H54 (cell line): ENCODE data around the gene DLG3.

Experiments used
- DNase-seq: peaks from one replicate; pipeline ENCODE4 v3.0.0; 2011; ENCODE audit warnings: low spot score, mixed read lengths; ENCODE audit not compliant: insufficient read length
- FAIRE-seq: peaks from 3 replicates; lab custom pipeline; 2011; peaks lifted over from hg19 to GRCh38; lab: Jason Lieb, UNC
- POLR2A ChIP-seq: IDR thresholded peaks from 2 replicates; pipeline ENCODE4 v1.6.1; 2011; ENCODE audit warnings: low read depth, mild to moderate bottlenecking, low read length

The DLG3 gene

GRCh38 chrX:70429759-70430158 is 14.9 kb upstream of the DLG3 start:
- DNase-seq (no peak), FAIRE-seq (no peak)
- no peak for TF ChIP-seq POLR2A

GRCh38 chrX:70432936-70433847 is 11.4 kb upstream of the DLG3 start:
- no peak for FAIRE-seq
- DNase-seq, result no peak
- TF ChIP-seq POLR2A, result no peak

GRCh38 chrX:70433848-70434351 is 10.7 kb upstream of the DLG3 start:
- no peak for TF ChIP-seq POLR2A
- DNase-seq (peak; percentile 58), FAIRE-seq (no peak)

DNA sequence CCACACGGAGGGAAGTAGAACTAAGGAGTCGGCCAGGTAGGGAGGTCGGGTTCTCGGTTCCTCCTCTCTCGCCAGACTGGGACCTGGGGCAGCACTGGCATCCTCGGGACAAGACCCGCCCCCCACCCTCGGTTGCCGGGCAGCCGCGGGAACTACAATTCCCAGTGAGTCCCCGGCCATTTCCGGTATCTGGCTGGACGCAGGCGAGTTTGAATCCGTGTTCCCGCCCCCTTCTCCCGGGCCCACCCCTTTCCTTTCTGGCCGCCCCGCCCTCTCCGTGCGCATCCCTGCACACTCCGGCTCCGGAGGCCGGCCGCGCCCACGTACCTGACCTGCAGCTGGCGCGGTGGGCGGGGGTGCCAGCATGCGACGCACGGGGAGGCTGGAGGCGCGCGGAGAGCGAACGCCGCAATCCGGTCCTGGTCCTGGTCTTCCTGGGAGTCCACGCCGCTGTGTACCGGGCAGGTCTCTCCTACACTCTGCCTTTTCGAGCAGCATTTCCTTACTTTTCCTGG is 10.2 kb upstream of the DLG3 start:
- FAIRE-seq, result no peak
- TF ChIP-seq POLR2A, result peak; percentile 74

GRCh38 chrX:70434914-70435586 is 9.6 kb upstream of the DLG3 start:
- no peak for DNase-seq
- no peak for FAIRE-seq
- TF ChIP-seq POLR2A, result no peak

More for the DNA sequence above, 10.2 kb upstream of the DLG3 start:
- peak; percentile 83 for DNase-seq

DNA sequence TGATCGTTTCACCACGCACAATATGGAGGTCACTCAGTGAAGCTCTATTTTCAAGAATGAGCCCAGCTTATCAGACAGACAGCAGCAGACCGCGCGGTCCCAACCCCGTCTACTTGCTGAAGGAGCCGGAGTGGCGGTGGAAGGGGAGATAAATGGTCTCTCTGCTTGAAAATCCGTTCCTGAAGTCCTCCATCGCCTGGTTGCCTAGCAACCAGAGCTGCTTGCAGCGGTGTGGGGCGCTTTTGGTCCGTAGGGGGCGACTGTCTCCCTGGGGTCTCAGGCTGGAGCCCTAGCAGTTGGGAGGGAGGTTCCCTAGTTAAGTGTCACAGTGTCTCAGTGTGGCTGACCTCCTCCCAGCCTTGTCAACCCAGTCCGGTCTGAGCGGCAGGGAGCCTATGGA is 8.3 kb upstream of the DLG3 start:
- DNase-seq (no peak), FAIRE-seq (no peak)
- TF ChIP-seq POLR2A, result no peak

DNA sequence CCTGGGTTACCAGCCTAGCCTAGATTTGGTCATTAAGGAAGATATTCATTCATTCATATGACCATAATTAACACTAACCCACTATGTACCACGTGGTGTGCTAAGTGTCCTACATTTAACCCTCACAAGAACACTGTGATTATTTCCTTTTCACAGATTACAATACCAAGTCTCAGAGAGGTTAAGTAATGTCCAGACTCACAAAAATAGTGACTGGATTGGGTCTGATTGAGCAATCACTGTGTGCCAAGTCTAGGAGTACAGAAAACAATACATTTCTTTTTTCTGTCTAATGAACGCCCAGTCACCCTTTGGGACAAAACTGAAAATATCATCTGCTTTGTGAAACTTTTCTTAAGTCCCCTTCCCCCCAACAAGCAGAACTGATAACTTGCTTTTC is 7.6 kb upstream of the DLG3 start:
- FAIRE-seq, result no peak
- TF ChIP-seq POLR2A, result no peak
- DNase-seq, result no peak

DNA sequence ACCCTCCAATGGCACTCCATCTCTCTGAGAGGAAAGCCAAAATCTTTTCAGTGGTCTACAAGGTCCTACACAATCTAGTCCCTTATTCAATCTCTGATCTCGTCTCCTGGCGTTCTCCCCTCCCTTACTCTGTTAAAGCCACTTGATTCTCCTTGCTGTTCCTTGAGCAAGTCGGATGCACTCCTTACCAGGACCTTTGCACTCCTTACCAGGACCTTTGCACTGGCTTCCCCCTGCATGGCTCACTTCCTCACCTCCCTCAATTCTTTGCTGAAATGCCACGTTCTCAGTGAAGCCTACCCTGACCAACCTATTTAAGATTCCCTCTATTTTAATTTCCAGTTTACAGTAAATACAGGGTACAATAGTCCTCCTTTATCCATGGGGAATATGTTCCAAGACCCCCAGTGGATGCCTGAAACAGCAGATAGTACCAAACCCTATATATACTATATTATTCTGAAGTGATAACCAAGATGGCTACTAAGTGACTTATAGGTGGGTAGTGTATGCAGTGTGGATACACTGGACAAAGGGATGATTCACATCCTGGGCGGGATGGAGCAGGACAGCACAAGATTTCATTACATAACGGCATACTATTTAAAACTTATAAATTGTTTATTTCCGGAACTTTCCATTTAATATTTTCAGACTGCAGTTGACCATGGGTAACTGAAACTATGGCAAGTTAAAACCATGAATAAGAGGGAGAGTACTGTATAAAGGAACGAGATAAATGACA is 6.5 kb upstream of the DLG3 start:
- no peak for TF ChIP-seq POLR2A
- FAIRE-seq, result no peak
- DNase-seq, result no peak

DNA sequence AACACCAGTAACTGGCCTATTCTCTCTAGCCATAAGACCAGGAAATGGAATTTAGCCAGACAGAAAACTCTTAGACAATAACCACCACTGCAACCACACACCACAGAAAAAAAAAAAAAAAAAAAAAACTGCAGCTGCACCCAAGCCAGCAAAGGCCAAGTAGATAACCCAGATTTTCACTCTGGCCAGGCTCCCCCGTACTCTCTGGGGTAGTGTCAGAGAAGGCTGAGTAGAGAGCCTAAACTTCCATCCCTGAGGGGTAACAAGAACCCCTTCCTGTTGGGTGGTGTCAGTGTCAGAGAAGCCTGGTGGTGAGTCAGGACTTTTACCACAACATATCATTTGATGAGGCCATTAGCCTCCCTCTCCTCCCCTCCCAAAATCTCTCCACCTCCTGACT is 5.6 kb upstream of the DLG3 start:
- DNase-seq (no peak), FAIRE-seq (no peak)
- TF ChIP-seq POLR2A, result no peak

GRCh38 chrX:70442224-70442623 is 2.4 kb upstream of the DLG3 start:
- no peak for DNase-seq
- no peak for FAIRE-seq
- no peak for TF ChIP-seq POLR2A

DNA sequence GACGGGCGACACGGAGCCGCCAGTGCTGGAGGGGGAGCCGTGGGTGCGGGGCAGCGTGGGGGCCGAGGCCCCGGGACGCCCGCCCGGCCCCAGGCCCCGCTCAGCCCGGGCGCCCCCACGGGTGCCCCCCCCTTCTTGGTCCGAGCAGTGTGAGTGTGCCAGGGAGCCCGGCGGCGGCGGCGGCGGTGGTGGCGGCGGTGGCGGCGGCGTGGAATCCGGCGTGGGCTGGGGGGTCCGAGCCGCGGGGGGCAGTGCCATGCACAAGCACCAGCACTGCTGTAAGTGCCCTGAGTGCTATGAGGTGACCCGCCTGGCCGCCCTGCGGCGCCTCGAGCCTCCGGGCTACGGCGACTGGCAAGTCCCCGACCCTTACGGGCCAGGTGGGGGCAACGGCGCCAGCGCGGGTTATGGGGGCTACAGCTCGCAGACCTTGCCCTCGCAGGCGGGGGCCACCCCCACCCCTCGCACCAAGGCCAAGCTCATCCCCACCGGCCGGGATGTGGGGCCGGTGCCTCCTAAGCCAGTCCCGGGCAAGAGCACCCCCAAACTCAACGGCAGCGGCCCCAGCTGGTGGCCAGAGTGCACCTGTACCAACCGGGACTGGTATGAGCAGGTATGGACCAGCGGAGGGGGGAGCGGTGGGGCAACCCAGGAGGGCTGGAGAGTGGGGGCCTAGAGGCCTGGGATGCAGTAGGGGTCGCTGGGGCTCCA is 466 bp downstream of the DLG3 start:
- TF ChIP-seq POLR2A, result no peak
- FAIRE-seq (no peak), DNase-seq (no peak)

DNA sequence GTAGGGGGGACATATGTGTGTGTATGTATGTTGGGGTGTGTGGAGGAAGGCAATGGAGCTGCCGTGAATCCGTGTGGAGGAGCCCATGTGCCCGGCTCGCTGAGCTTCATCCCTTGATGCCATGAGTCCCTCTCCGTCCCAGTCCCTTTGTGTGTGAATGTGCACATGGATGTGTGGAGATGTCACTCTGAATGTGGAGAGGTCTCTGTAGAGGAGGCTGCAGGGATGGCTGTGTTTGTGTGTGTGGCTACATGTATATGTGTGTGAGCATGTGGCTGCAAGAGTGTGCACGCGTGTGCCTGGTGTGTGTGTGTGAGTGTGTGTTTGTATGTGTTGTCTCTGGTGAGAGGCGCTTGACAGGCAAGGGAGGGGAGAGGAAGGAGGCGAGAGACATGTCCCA is 1.3 kb downstream of the DLG3 start:
- no peak for FAIRE-seq
- DNase-seq, result no peak
- no peak for TF ChIP-seq POLR2A

- no peak for DNase-seq
- FAIRE-seq, result no peak
Observed at GRCh38 chrX:70446380-70447350, 2.0 kb downstream of the DLG3 start.

More at GRCh38 chrX:70446380-70447350, 2.0 kb downstream of the DLG3 start:
- TF ChIP-seq POLR2A, result no peak
